OCI-LY3 (cell line): ENCODE data around the gene DNAJC5.

Source experiments
- CTCF ChIP-seq: fragments of 200-600, 300-600 bp; sonication (generic); IDR thresholded peaks from 2 replicates; pipeline ENCODE4 v1.5.1; 2014; ENCODE audit warnings: antibody characterized with exemption, low read length, low read depth
- EZH2phosphoT487 ChIP-seq: fragments of 200-600 bp; shearing (Covaris generic); IDR thresholded peaks from 2 replicates; pipeline ENCODE4 v1.6.1; 2018; ENCODE audit warnings: antibody characterized with exemption, mixed run types, low read depth

DNA sequence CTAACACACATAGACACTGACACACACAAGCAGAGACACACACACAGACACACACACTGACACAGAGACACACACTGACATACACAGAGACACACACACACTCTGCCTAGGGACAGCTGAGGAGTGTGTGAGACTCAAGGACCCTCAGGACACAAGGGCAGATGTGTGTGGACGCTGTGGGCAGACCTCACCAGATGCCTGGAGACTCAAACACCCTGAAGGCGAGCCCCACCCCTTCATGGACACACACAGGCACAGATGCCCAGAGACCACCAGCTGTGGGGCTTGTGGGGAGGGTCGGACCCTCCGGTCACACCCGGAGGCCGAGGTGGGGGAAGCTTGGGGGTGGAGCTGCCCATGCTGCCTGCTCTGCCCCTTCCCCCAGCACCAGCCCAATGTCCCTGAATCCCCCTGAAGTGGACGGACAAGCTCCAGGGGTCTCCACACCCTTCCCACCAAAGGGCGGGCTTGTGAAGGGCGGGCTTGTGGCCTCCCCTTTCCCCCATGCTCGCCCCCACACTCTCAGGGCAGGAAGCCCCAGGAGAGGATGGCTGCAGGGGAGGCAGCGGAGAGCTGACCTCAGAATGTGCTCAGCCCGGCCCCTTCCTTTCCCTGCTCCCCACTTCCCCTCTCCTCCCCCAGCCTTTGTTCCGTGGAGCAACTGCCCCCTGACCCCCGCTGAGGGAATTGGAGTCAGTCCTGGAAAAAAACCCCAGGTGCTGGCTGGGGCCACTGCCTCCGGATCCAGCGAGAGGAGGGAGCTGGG, 47.5 kb upstream of the DNAJC5 start:
- no peak for TF ChIP-seq CTCF
- TF ChIP-seq EZH2phosphoT487: no peak
